HK-2 (cell line): ENCODE data around the gene MRPS2.
"Not testable (repeated sequence)": the region's sequence is repeated elsewhere in the genome, so short reads cannot be mapped to it uniquely, and the experiment has no call there.

ENCODE experiments used
- DNase-seq: peaks from one replicate; pipeline ENCODE4 v3.0.0-alpha.2; 2018; ENCODE audit not compliant: unreplicated experiment

MRPS2 gene

GRCh38 chr9:135499326-135500070 lies 984 bp upstream of the MRPS2 start:
- DNase-seq = peak; percentile 92

DNA sequence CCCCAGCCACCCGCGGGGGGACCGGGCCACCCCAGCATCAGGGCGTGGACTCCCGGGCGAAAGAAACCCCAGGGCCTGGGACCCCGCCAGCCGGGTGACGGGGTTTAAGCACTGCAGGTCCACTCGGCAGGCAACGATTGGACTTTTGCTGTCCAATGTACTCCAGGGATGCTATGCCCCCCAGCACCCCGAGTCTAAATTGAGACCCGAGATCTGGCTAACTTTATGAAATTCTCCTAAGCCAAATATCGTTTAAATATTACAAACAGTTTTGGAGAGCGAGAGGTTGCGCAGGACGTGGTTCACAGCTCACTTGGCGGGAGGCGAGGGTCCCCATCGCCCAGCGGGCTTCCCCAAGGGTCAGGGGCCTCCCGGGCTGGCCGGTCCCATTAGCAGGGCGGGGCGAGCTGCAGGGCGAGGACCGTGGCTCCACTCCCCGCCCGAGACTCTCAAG lies 384 bp upstream of the MRPS2 start:
- peak; percentile 41 for DNase-seq

DNA sequence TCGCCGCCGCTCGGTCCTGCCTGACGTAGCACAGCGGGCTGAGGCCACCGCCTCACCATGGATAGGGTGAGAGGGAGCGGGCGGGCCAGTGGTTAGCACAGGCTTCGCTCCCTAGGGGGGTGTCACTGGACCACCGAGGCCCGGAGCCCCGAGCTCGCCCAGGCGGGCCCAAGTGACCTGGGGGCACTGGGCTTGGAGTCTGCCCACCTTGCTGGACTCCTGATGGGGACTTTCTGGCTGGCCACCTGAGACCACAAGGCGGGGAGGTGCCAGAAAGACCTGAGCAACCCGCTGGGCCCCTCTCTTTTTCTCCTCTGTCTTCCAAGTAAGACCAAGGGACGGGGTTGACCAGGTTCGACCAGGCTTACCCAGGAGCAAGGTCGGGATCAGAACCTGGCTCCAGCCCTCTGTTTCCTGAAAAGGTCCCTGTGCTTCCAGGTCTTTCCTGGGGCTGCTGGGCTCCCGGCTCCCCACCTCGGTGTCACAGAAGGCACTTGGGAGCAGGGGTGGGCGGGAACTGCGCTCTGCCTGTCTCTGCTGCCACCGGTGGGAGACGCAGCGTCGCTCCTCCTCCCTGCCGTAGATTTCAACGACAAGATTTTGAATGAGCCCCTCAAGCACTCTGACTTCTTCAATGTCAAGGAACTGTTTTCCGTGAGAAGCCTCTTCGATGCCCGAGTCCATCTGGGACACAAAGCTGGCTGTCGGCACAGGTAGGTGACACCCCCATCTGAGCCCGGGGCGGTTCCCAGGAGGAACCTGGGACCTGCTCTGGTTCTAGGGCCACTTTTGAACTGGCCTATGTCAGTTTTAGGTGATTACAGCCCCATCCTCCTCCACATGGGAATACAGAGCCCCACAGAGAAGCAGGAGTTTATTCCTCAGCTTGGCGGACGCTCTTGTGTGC lies 1.0 kb downstream of the MRPS2 start:
- no peak for DNase-seq

- DNase-seq = no peak
These were observed 1.8 kb downstream of the MRPS2 start for GRCh38 chr9:135502168-135502872.

DNA sequence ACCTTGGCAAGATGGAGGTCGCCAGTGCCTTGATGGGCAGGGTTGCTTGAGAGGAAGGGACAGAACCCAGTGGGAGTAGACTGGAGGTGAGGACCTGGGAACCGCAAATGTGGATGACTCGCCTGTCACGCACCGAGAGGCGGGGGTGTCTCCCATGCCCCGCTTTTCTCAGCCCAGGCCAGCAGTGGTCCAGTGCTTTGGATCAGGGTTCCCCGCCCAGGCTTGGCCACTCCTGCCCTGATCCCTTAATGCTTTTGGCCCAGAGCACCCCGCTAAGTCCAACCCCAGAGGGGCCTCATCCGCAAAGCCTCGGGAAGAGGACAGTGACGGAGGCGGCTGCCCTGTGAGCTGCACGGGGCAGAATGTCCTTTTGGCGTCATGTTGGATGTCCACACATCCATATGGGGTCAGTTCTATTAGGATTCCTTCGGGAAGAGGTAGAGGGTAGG lies 2.4 kb downstream of the MRPS2 start:
- DNase-seq = no peak

- no peak for DNase-seq
These were observed 3.1 kb downstream of the MRPS2 start for GRCh38 chr9:135503371-135504261.

- DNase-seq = peak; percentile 66
These were observed 4.1 kb downstream of the MRPS2 start for GRCh38 chr9:135504262-135505243.

- DNase-seq = no peak
These were observed 5.1 kb downstream of the MRPS2 start for GRCh38 chr9:135505406-135506187.

DNA sequence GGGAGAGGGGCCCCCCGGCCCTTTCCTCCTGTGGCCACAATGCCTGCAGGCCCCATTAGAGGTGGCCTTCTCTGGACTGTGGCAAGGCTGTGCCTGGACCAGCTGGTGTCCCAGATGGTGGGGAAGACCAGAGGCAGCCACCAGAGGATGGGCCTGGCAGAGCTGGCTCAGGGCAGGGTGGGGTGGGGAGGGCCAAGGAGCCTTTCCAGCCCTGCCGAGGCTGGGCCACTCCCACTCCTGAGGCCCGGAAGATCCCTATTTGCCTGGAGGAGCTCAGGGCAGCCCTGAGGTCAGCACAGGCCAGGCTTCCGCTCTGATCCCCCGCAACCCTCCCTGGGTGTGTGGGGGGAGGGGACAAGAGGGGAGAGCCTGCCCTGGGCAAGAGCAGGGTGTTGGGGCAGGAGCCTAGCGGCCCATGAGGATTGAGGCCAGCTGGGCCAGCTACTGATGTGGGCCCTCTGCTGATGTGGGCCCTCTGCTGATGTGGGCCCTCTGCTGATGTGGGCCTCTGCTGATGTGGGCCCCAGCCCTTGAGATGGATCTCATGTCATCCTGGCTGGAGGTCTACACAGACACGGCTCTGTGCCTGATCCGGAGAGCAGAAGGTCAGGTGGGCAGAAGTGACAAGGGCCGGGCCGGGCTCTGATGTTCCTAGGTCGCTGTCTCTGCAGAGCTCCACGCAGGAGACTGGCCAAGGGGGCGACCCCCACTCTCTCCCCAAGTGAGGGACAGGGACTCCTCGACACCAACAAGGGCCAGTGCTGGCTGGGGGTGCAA lies 6.0 kb downstream of the MRPS2 start:
- DNase-seq = peak; percentile 31

DNA sequence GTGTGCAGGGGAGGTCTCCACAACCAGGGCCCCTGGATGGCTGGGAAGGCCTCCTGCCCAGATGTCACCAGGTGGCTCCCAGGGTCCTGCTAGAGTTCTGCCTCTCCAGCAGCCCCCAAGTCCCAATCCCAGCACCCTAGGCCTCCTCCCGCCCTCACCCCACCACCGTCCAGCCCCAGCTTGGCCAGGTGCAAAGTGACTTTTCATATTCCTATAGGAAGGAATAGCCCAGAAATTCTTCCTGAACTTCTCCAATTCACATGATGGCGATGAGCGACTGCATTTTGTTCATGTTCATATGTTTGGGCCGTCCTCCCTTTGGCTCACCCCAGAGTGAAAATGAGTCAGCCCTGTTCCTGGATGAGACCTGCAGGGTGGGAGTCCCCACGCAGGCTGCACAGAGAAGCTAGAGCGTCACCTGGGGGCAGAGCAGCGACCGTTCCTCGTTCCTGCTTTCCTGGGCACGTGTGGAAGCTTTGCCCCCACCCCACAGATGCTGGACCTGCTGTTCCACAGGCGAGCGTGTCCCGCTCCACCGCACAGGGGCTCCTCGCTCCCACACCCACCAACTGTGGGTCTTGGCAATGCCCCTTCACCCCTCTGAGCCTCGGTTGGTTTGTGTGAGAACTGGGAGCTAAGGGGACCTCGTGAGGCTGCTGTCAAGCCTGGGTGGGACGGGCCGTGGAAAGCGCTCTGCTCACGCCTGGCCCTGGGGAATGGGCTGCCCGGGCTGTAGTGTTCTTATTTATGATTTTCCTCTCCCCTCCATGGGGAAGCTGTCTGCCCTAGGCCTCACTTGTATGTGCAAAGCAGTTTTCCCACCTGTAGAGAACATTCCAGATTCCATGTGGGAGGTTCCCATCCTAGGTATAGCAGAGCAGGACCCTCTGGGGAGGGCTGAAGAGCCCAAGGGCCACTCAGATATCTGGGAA lies 6.9 kb downstream of the MRPS2 start:
- DNase-seq = no peak

DNA sequence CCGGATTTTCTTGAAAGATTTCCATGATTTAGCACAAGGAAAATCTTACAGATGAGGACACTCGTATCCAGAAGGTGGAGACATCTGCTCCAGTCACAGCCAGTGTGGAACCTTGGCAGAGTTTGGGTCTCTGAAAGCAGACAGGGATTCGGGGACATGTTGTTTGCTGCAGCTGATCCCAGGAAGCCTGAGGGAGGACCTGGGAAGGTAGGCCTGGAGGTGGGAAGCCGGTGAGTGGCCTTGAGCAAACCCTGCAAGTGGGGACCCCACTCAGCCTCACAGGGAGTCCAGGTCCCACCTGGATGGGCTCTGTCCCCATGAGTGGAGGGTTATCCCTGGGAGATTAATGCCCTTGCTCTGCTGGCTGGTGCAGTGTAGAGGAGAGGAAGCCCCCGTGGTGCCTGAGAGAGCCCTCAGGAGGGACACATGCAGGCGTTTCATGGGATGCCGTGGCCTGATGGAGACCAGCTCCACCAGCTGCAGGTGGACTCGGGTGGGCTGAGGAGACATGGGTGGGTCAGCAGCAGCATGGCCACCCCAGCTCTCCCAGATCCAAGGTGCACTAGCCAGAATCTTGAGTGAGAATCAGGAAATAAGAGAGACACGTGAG lies 7.8 kb downstream of the MRPS2 start:
- DNase-seq = no peak

DNA sequence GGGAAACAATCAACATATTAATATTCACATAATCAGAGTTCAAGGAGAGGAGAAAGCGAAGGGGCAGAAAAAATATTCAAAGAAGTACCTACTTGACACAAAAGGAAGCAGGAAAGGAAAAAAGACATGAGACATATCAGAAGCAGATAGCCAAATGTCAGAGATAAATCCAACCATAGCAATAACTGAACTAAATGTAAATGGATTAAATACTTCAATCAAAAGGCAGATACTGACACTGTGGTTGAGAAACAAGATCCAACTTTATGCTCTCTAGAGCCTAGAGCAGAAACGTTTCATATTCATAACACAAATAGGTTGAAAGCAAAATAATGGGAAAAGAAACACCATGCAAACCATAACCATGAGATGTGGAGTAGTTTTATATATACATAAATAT lies 9.0 kb downstream of the MRPS2 start:
- DNase-seq = no peak

- DNase-seq = no peak
These were observed 11.7 kb downstream of the MRPS2 start for GRCh38 chr9:135512241-135512603.

DNA sequence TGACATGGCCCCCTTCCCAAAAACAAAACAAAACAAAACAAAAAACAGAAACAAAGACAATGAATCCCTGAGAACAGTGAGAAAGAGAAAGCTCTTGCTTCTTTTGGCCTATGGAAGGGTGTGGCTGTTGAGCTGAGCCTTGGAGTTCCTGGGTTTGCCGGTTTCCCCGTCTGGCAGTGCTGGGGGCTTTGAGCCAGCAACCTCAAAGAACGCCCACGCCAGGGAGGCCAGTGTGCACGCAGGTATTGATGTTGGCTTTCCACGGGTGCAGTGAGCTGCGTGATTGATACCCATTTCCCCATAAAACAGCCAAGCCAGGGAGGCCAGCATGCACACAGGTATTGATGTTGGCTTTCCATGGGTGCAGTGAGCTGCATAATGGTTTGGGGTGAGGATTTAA lies 12.4 kb downstream of the MRPS2 start:
- no peak for DNase-seq

GRCh38 chr9:135513351-135513846 lies 12.9 kb downstream of the MRPS2 start:
- no peak for DNase-seq

DNA sequence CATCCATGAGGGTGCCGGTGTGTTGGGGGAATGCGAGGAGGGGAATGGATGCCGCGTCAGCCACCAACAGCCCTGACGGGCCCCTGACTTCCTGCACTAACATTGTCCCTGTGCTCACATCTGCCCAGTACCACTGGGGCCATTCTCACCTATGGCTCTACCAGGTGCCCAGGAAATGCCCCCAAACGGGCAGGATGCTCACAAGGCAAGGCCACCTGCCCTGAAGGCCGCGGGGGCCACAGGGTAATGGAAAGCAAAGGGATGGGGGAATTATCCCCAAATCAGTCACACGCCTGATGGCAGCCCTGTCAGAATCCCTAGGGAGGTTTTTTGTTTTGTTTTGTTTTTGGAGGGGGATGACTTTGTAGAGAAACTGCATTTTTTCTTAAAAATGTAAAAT lies 13.4 kb downstream of the MRPS2 start:
- not testable (repeated sequence) for DNase-seq
